Psoas muscle (tissue), 8 donors: ENCODE data around the gene NME4. TPM values are rescaled to one million over a fixed set of nuclear protein-coding genes. Genes with fewer than 3 reads are reported as not detected.

Source experiments
- ATAC-seq, 4 donors: fragments of 200-7000 bp; cut with Tn5 transposase; one replicate each; pipeline ENCODE4 v1.9.1; 2020; ENCODE audit warnings: moderate library complexity in 3 of 4, mild to moderate bottlenecking in 2 of 4
- DNase-seq, 2 donors: peaks; one replicate each; pipeline ENCODE4 v3.0.0-alpha.2; 2020
- H3K27ac ChIP-seq: fragments of 200-600 bp; one replicate; pipeline ENCODE4 v1.8.0; 2022
- H3K27me3 ChIP-seq, 3 donors: fragments of 200-600 bp in 1 of 3; one replicate each; pipeline versions ENCODE4 v1.6.1 to v1.8.0; 2013 to 2022; ENCODE audit warnings: low read length in 2 of 3, mild to moderate bottlenecking in 2 of 3, moderate library complexity in 1 of 3; ENCODE audit not compliant: insufficient read depth in 3 of 3
- H3K36me3 ChIP-seq, 2 donors: fragments of 200-600 bp in 1 of 2; one replicate each; pipeline versions ENCODE4 v1.6.1 to v1.8.0; 2013 to 2022; ENCODE audit warnings: low read depth in 1 of 2, mild to moderate bottlenecking in 1 of 2, moderate library complexity in 1 of 2; ENCODE audit not compliant: insufficient read depth in 1 of 2
- H3K4me1 ChIP-seq: fragments of 200-600 bp; one replicate; pipeline ENCODE4 v1.8.0; 2022
- H3K4me3 ChIP-seq: fragments of 200-600 bp; one replicate; pipeline ENCODE4 v1.8.0; 2022; ENCODE audit warnings: mild to moderate bottlenecking
- H3K9me3 ChIP-seq: fragments of 200-600 bp; one replicate; pipeline ENCODE4 v1.8.0; 2022
- CTCF ChIP-seq: fragments of 200-600 bp; IDR thresholded peaks from one replicate; pipeline ENCODE4 v1.8.0; 2022; ENCODE audit warnings: antibody characterized with exemption
- WGBS, 3 donors: extraction: QIAGEN DNeasy Blood & Tissue Kit; methylation state at CpG; one replicate each; pipeline versions ENCODE4 v1.1.6 to v1.1.7; 2013; 5-methylcytosine and 5-hydroxymethylcytosine counted together
- intact Hi-C, 2 donors: fragments of 100-400 bp; cut with DNase I; formaldehyde crosslinking; loops; one replicate each; pipeline versions ENCODE4 v1.11.0 to v1.14.2; 2022
- polyA plus RNA-seq, 3 donors: library from polyadenylated mRNA; stranded (reverse); fragments of 200-250 nt; gene quantifications; one replicate each; pipeline ENCODE4 v1.2.3, GENCODE V29; 2013
- total RNA-seq, 4 donors: library from RNA; stranded (reverse); fragmentation: NEBNext Ultra II Directional in 2 of 4; extraction: Animal tissue kit (Norgen Biotek cat#: 25700) in 2 of 4; gene quantifications; one replicate each; pipeline versions ENCODE4 v1.2.1 to v1.2.4, GENCODE V29; 2021 to 2023
- donor health status: healthy with polysubstance abuse.
- donor health status: DM: no; HTN: no; CAD: no; lungs with moderate emphysema.
- donor health status: Bipolar disorder and iron deficiency.
- donor health status: healthy.
- donor health status: DM: yes; HTN: yes; CAD: no.
- donor health status: DM: no; HTN: no; CAD: no.
- donor health status: DM: no; HTN: no; CAD: no.
- donor health status: DM: yes; HTN: yes; CAD: no.

NME4 gene
- total and polyA plus RNA-seq, 7 donors = 16.0 to 39.7 (median 23.1) TPM

- H3K4me1 ChIP-seq = peaks cover 27% of the 10 kb centered on the region
- no peaks in the 10 kb centered on the region for H3K27me3 ChIP-seq
- intact Hi-C loops = no loop called here
- H3K27ac ChIP-seq = no peak overlapping the region
- DNase-seq (no peak), ATAC-seq (no peak)
- WGBS, 3 donors = 64 to 85% (median 80%) methylated on average over 4 of the region's 4 CpGs
- no peaks in the 10 kb centered on the region for H3K9me3 ChIP-seq
- H3K4me3 ChIP-seq = no peak overlapping the region
- no peaks in the 10 kb centered on the region for H3K36me3 ChIP-seq
- TF ChIP-seq CTCF = no peak
Measured at GRCh38 chr16:445566-445965, 48.6 kb downstream of the NME4 start.

Other genes starting within 250 kb of the NME4 start
- gene HBZ, start 244.6 kb upstream of the NME4 start, total RNA-seq = not detected
- under 1 TPM; 0.05 to 0.12 (median 0.11) TPM for gene HBZ, start 244.6 kb upstream of the NME4 start, polyA plus RNA-seq
- 1 to 10 TPM in 1 of 4 donors, not detected in 3; 2.9 TPM for gene HBM, start 231.2 kb upstream of the NME4 start, total RNA-seq
- gene HBM, start 231.2 kb upstream of the NME4 start, polyA plus RNA-seq = not detected
- gene HBA2, start 224.3 kb upstream of the NME4 start, total RNA-seq = 1,000 to 10,000 TPM in 1 of 4 donors, 100 to 1,000 TPM in 1, 10 to 100 TPM in 2; 11.9 to 1,244 (median 122) TPM
- 10 to 100 TPM; 18.5 to 24.9 (median 22.9) TPM for gene HBA2, start 224.3 kb upstream of the NME4 start, polyA plus RNA-seq
- 1,000 to 10,000 TPM in 1 of 4 donors, 100 to 1,000 TPM in 1, 10 to 100 TPM in 2; 22.5 to 1,513 (median 169) TPM for gene HBA1, start 220.5 kb upstream of the NME4 start, total RNA-seq
- 10 to 100 TPM in 1 of 3 donors, 1 to 10 TPM in 2; 6.1 to 10.3 (median 8.2) TPM for gene HBA1, start 220.5 kb upstream of the NME4 start, polyA plus RNA-seq
- gene HBQ1, start 216.7 kb upstream of the NME4 start, total RNA-seq = under 1 TPM in 1 of 4 donors, not detected in 3; 0.58 TPM
- gene HBQ1, start 216.7 kb upstream of the NME4 start, polyA plus RNA-seq = not detected
- 10 to 100 TPM; 23.8 to 30.3 (median 27.1) TPM for gene LUC7L, start 167.8 kb upstream of the NME4 start, total RNA-seq
- 10 to 100 TPM; 36.3 to 58.9 (median 36.7) TPM for gene LUC7L, start 167.8 kb upstream of the NME4 start, polyA plus RNA-seq
- 100 to 1,000 TPM; 108 to 154 (median 120) TPM for gene FAM234A, start 162.4 kb upstream of the NME4 start, total RNA-seq
- gene FAM234A, start 162.4 kb upstream of the NME4 start, polyA plus RNA-seq = 100 to 1,000 TPM in 1 of 3 donors, 10 to 100 TPM in 2; 54.2 to 198 (median 98.4) TPM
- gene RGS11, start 121.3 kb upstream of the NME4 start, total RNA-seq = 1 to 10 TPM in 3 of 4 donors, under 1 TPM in 1; 0.92 to 2.6 (median 1.3) TPM
- gene RGS11, start 121.3 kb upstream of the NME4 start, polyA plus RNA-seq = under 1 TPM; 0.20 to 0.69 (median 0.46) TPM
- 1 to 10 TPM in 1 of 4 donors, under 1 TPM in 2, not detected in 1; 0.59 to 4.1 (median 0.69) TPM for gene ARHGDIG, start 116.6 kb upstream of the NME4 start, total RNA-seq
- under 1 TPM; 0.12 to 0.28 (median 0.13) TPM for gene ARHGDIG, start 116.6 kb upstream of the NME4 start, polyA plus RNA-seq
- under 1 TPM in 1 of 4 donors, not detected in 3; 0.90 TPM for gene PDIA2, start 114.0 kb upstream of the NME4 start, total RNA-seq
- gene PDIA2, start 114.0 kb upstream of the NME4 start, polyA plus RNA-seq = under 1 TPM in 2 of 3 donors, not detected in 1; 0.08 to 0.14 TPM
- 10 to 100 TPM; 12.1 to 23.2 (median 22.8) TPM for gene AXIN1, start 44.5 kb upstream of the NME4 start, total RNA-seq
- 10 to 100 TPM; 23.5 to 32.3 (median 29.5) TPM for gene AXIN1, start 44.5 kb upstream of the NME4 start, polyA plus RNA-seq
- gene MRPL28, start 26.7 kb upstream of the NME4 start, total RNA-seq = 10 to 100 TPM; 55.4 to 68.8 (median 55.9) TPM
- gene MRPL28, start 26.7 kb upstream of the NME4 start, polyA plus RNA-seq = 100 to 1,000 TPM in 1 of 3 donors, 10 to 100 TPM in 2; 67.1 to 126 (median 86.8) TPM
- gene PGAP6, start 15.2 kb upstream of the NME4 start, total RNA-seq = 10 to 100 TPM; 27.2 to 34.7 (median 32.2) TPM
- gene PGAP6, start 15.2 kb upstream of the NME4 start, polyA plus RNA-seq = 10 to 100 TPM; 26.0 to 46.9 (median 42.1) TPM
- 10 to 100 TPM; 13.9 to 22.9 (median 19.6) TPM for gene DECR2, start 4.7 kb downstream of the NME4 start, total RNA-seq
- gene DECR2, start 4.7 kb downstream of the NME4 start, polyA plus RNA-seq = 10 to 100 TPM; 14.1 to 18.1 (median 15.8) TPM
- gene RAB11FIP3, start 28.4 kb downstream of the NME4 start, total RNA-seq = 10 to 100 TPM; 44.7 to 89.5 (median 71.5) TPM
- gene RAB11FIP3, start 28.4 kb downstream of the NME4 start, polyA plus RNA-seq = 10 to 100 TPM; 20.3 to 26.1 (median 26.1) TPM
- gene CAPN15, start 130.5 kb downstream of the NME4 start, total RNA-seq = 10 to 100 TPM; 15.5 to 32.1 (median 26.8) TPM
- 10 to 100 TPM; 14.9 to 26.4 (median 22.6) TPM for gene CAPN15, start 130.5 kb downstream of the NME4 start, polyA plus RNA-seq
- not detected for gene PRR35, start 163.2 kb downstream of the NME4 start, total RNA-seq
- gene PRR35, start 163.2 kb downstream of the NME4 start, polyA plus RNA-seq = not detected
- gene NHLRC4, start 169.8 kb downstream of the NME4 start, total RNA-seq = under 1 TPM in 3 of 4 donors, not detected in 1; 0.19 to 0.39 (median 0.27) TPM
- gene NHLRC4, start 169.8 kb downstream of the NME4 start, polyA plus RNA-seq = under 1 TPM; 0.06 to 0.38 (median 0.27) TPM
- 10 to 100 TPM; 18.3 to 26.3 (median 22.0) TPM for gene PIGQ, start 172.8 kb downstream of the NME4 start, total RNA-seq
- 10 to 100 TPM; 26.5 to 39.9 (median 27.2) TPM for gene PIGQ, start 172.8 kb downstream of the NME4 start, polyA plus RNA-seq
- 10 to 100 TPM; 12.3 to 20.2 (median 14.4) TPM for gene RAB40C, start 192.9 kb downstream of the NME4 start, total RNA-seq
- 10 to 100 TPM; 14.7 to 16.3 (median 15.7) TPM for gene RAB40C, start 192.9 kb downstream of the NME4 start, polyA plus RNA-seq
- gene WFIKKN1, start 233.8 kb downstream of the NME4 start, total RNA-seq = 1 to 10 TPM in 2 of 4 donors, under 1 TPM in 2; 0.30 to 2.0 (median 0.82) TPM
- gene WFIKKN1, start 233.8 kb downstream of the NME4 start, polyA plus RNA-seq = under 1 TPM; 0.31 to 0.61 (median 0.36) TPM
- gene METTL26, start 239.1 kb downstream of the NME4 start, total RNA-seq = 10 to 100 TPM; 42.4 to 55.6 (median 48.4) TPM
- gene METTL26, start 239.1 kb downstream of the NME4 start, polyA plus RNA-seq = 10 to 100 TPM; 90.8 to 97.8 (median 96.4) TPM
- gene MCRIP2, start 244.6 kb downstream of the NME4 start, total RNA-seq = 10 to 100 TPM; 61.6 to 80.2 (median 68.9) TPM
- 100 to 1,000 TPM in 2 of 3 donors, 10 to 100 TPM in 1; 95.1 to 124 (median 108) TPM for gene MCRIP2, start 244.6 kb downstream of the NME4 start, polyA plus RNA-seq